NCI-H748 (cell line): Measurements from ENCODE around the gene VAPB.
"Not testable (repeated sequence)": the region's sequence is repeated elsewhere in the genome, so short reads cannot be mapped to it uniquely, and the experiment has no call there.

Source experiments
- DNase-seq: peaks from one replicate; lab custom pipeline; 2025; ENCODE audit not compliant: unreplicated experiment; lab: John Stamatoyannopoulos, UW

VAPB gene

DNA sequence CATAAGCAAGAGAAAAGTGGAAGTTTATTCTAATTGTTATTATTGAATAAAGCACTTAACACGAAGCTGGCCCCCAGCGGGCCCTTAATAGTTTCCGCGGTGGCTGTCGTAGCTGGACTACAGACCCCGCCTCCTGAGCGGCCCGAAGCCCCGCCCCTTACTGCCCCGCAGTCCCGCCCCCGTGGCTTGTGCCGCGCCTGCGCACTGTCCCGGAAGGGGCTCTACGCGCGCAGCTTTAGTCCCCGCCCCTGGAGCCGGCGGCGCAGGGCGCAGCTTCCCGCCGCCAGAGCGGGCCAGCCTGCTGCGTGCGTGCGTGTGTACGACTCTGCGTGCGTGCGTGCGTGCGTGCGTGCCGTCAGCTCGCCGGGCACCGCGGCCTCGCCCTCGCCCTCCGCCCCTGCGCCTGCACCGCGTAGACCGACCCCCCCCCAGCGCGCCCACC lies at the start of gene VAPB:
Gene VAPB, plus strand, starts transcription at position 348 of the 442 bp plus-strand sequence. CDS start 231 bp downstream, outside the sequence.
- DNase-seq: peak; percentile 90

DNA sequence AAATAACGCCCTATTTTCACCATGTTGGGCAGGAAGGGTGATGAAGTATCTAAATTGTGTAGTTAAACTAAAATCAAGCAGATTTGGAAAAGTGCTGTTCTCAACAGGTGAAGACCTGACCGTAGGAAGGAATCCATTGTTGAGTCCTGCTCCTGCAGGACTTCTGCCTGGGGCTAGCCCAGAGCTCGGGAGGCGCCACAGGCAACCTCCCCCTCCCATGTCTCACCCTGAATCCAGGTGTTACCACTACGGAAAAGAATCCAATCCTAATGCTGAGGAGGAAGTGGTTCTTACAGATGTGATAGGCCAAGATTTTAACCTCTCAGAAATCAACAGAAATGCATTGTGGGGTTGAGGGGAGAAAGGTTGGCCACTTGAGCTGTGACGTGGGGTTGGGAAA lies 49.3 kb upstream of the VAPB start:
- DNase-seq: no peak

DNA sequence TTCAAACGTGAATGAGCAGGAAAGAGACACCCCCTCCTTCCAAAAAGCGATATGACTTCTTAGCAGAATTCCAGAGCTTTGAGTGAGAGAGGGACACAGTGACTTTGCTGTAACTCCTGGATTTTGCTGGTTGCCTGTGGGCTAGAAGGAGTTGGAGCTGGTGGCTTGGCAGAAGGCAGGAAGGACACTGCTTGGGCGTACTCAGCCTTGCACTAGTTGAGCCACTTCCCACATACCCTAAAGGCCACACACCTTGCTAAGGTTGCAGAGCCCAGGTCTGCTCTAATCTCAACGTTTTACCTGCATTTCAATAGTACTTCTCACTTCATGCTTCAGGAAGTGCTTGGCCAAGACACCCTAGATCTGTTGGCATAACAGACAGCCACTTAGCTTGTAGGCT lies 48.9 kb upstream of the VAPB start:
- DNase-seq: no peak

GRCh38 chr20:58340853-58341252 lies 48.2 kb upstream of the VAPB start:
- DNase-seq: no peak

- no peak for DNase-seq
Observed at GRCh38 chr20:58342104-58342945, 46.7 kb upstream of the VAPB start.

- DNase-seq: no peak
Observed at GRCh38 chr20:58344741-58345140, 44.3 kb upstream of the VAPB start.

DNA sequence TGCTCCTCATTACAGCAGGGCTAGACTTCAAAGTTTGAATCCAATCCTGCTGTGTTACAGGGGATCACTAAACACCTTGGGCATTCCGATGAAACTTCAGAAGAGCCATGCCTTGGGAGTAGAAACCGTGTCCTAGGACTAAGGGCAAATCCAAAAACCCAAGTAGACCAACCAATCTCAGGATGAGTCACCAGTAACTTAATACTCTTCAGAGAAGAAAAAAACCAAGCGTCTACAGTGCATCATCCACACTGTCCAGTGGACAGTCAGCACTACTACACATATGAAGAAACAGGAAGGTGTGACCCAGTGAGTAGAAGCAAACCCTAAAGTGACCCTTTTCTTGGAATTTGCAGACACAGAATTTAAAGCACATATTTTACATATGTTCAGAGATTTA lies 39.5 kb upstream of the VAPB start:
- DNase-seq: no peak

DNA sequence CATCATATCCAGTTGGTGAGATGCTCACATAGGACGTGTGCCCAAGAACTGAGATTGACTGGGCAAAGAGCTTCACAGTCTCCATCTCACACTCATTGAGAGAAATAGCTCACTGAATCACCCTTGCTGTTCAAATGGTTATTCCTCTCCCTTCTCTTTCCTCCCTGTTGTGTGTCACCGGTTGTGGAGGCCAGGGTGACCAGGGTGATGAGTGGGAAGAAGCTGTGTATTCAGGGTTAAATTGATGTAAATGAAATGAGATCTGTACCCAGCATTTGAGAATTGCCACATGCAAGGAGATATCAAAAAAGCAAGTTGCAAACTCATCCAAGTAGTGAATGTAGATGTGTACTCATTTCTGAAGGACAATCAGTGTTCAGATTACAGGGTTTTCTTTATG lies 36.6 kb upstream of the VAPB start:
- DNase-seq: no peak

DNA sequence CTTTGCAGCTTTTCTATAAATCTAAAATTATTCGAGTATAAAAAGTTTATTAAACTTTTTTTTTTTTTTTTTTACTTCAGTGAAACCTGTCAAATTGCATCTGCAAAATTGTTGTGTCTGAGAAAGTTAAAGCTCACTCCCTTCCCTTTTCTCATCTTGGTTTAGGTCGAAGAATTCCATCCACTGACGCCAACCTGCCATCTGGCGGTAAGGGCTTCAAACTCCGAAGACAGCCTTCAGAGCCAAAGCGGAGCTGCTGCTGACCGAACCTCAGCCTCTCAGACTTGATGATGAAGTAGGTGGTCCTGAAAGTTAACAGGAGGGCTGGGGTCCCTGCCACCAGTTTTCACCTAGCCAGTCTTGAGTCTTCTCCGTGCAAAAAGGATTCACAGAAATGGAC lies 29.6 kb upstream of the VAPB start:
- no peak for DNase-seq

DNA sequence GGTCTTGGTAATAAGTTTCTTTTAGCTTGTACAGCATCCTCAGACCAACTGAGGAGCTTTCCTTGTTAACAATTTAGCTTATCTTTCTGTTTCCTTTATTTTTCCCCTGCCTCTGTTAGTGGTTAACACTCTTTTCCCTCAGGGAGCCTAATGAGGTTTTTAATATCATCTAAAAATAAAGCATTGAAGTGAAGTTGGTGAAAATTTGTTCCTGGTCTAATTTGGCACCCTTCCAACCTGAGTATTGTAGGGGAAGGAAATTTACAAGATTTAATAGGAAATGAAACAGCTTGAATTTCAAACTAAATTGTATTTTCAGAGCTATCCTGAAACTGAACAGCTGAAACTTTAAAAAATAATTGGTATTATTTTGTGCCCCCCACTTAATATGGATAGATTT lies 28.1 kb upstream of the VAPB start:
- no peak for DNase-seq

GRCh38 chr20:58361481-58362205 lies 27.4 kb upstream of the VAPB start:
- no peak for DNase-seq

GRCh38 chr20:58362206-58362516 lies 26.9 kb upstream of the VAPB start:
- no peak for DNase-seq

GRCh38 chr20:58362970-58363369 lies 26.1 kb upstream of the VAPB start:
- DNase-seq: no peak

- DNase-seq: no peak
Observed at GRCh38 chr20:58366866-58367265, 22.2 kb upstream of the VAPB start.

DNA sequence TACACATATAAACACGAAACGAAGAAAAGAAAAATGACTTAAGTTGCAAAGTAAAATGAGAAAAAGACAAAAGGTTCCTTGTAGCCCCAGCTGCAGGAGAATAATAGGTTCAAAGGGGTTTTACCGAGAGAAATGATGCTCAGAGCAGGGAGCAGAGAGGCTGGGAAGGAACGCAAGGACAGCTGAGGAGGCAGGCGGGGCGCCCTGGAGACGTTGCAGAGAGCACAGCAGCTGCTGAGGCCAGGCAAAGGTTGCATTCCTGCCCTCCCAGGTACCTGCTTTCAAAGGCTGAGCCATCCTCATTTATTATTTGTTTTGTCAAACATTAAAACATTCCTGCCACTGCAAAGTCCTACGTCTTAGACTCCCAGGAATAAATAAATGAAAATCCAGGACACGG lies 16.2 kb upstream of the VAPB start:
- DNase-seq: no peak

DNA sequence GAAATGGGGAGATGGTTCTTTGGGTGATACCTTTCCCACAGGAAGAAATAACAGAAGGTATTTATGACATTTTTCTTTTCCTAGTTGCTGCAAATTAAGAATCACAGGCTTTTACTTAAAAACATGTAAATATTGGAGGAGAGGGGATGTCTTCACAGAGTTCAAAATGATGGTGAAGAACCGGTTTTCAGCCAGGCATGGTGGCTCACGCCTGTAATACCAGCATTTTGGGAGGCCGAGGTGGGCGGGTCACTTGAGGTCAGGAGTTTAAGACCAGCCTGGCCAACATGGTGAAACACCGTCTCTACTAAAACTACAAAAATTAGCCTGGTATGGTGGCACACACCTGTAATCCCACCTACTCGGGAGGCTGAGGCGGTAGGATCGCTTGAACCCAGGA lies 15.7 kb upstream of the VAPB start:
- DNase-seq: not testable (repeated sequence)

DNA sequence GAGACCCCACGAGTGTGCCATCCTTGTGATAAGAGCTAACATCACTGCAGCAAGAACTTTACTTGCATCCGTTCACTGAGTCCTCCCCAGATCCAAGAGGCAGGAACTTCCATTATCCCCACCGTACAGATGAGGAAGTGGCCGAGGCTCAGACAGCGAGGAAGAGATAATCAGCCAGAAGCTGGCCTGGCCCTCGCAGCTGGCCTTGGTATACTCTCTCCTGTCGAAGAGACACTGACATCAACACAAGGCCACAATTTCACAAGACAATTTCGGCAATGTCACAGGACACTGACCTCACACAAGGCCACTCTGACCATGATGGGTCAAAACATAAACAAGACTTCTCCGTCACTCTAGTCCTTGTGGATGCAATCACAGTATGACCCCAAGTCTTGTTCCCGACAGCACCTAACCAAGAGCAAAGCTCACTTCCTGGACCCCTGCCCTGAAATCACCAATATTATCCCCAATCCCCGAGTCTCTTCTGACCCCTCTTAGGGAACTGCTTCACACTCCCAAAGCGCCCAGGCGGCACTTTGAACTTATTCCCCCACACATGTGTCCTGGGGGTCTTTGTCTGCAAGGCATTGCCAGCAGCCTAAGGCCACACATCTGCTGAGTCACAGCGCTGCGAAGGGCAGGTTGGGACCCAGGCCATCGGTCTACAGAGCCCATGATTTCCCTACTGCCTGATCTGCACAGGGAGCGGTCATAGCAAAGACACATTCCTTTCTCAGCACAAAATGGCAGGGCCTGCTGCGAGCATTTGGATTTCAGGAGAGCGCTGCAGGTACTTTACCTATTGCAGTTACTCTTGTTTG lies 14.8 kb upstream of the VAPB start:
- DNase-seq: no peak

DNA sequence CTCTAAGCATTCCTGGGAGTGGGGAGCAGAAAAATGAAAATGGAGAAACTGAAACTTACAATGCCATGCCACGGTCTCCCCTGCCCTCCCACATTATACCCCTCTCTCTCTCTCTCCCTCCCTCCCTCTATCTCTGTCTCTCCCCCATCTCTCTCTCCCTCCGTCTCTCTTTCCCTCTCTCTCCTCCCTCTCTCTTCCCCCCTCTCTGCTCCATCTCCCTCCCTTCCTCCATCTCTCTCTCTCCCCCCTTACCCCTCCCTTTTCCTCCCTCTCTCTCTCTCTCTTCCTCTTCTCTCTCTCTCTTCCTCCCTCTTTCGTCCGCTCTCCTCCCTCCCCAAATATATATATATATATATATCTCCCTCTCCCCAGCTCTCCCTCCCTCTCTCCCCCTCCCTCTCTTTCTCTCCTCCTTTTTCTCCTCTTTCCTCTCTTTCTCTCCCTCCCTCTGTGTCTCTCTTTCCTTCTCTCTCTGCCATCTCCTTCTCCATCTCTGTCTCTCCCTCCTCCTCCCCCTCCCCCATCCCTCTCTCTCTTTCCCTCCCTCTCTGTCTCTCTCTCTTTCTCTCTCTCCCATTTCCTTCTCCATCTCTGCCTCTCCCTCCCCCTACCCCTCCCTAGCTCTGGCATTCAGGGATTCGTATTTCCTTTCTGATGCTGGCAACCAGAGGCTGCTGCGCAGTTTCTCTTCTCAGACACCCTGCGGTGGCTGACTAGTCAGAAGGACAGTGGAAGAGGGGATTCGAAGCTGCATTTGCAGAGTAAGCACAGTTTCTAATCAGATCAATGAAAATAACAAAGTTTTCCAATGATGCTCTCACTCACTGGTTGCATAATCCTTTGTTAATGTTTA lies 13.9 kb upstream of the VAPB start:
- no peak for DNase-seq

DNA sequence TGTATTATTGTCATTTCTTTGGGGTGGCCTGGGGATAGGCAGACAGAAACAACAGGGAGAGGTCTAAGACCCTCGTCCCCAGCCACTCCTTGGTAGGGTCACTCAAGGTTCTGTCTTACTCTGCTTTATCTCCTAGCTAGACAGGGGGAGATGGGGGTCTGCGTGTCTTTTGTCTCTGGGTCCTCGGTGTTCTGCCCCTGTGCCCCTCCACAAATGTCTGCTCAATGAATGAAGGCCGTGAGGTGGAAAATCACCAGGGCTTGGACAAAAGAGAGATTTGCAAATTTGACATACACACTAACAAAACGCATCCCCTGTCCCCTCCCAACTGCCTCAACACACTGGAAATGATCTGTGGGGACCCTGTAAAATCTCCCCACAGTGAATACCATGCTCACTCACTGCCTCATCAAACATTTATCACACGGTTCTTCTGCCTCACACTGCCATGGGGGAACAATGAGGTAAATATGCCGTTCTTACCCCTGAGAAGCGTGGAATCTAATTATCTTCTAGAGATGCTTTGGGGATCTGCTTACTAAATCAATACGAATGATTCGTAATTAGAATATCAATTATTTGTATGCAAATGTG lies 13.2 kb upstream of the VAPB start:
- no peak for DNase-seq

DNA sequence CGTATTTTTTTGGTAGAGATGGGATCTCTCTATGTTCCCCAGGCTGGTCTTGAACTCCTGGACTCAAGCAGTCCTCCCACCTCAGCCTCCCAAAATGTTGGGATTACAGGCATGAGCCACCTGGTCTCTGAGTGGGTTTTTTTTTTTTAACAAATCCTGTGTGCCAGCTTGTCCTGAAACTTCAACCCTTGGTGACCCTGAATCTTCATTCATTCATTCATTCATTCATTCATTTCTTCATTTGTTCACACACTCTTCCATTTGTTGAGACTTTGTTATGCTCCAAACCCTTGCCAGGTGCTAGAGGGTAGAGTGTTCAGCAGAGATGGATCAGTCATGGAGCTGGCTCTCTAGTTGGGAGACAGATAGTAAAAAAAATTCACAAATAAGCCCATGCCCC lies 12.0 kb upstream of the VAPB start:
- no peak for DNase-seq
